GM12878 (cell line): ENCODE results near the gene MACROD2. TPM values are rescaled to one million over a fixed set of nuclear protein-coding genes. Genes with fewer than 3 reads are reported as not detected.

Experiments used
- ATAC-seq: fragments of 200-7000 bp; cut with Tn5 transposase; 3 replicates; pipeline ENCODE4 v1.9.1; 2020; ENCODE audit warnings: mild to moderate bottlenecking, moderate library complexity
- BruUV-seq: library from RNA; stranded (reverse); fragments of 400-500 nt; replicated peaks from 2 replicates; lab custom pipeline; 2021; lab: Mats Ljungman, UMichigan
- CTCF ChIA-PET: fragments of 300-600 bp; sonication (Branson Sonifier 250); formaldehyde crosslinking; extraction: SDS; loops from one replicate; lab custom pipeline; 2021; ENCODE audit warnings: inconsistent platforms; lab: Yijun Ruan, JAX
- POLR2A ChIA-PET: fragments of 350-600 bp; formaldehyde crosslinking; extraction: SDS; loops from one replicate; lab custom pipeline; 2021; ENCODE audit warnings: inconsistent platforms; lab: Charles Lee
- RAD21 ChIA-PET: fragments of 300-600 bp; sonication (Branson Sonifier 250); formaldehyde crosslinking; loops from one replicate; lab custom pipeline; 2023; ENCODE audit warnings: antibody characterized with exemption; ENCODE audit not compliant: unreplicated experiment; lab: Charles Lee
- SMC1A ChIA-PET: fragments of 300-600 bp; sonication (Branson Sonifier 250); formaldehyde crosslinking; loops from one replicate; lab custom pipeline; 2023; ENCODE audit not compliant: unreplicated experiment, uncharacterized antibody; lab: Charles Lee
- DNase-seq: peaks from one replicate; pipeline ENCODE4 v3.0.0-alpha.2; 2011; ENCODE audit warnings: low read depth, low spot score
- FAIRE-seq: peaks from 3 replicates; lab custom pipeline; 2011; peaks lifted over from hg19 to GRCh38; lab: Jason Lieb, UNC
- H2AFZ ChIP-seq: 2 replicates; pipeline ENCODE4 v1.6.0; 2011; ENCODE audit warnings: low read depth, low read length, control low read depth; ENCODE audit not compliant: control insufficient read depth
- H3K27ac ChIP-seq: 2 replicates; pipeline ENCODE4 v1.5.1; 2011; ENCODE audit warnings: control low read depth; ENCODE audit not compliant: control insufficient read depth, insufficient read depth
- H3K27me3 ChIP-seq, 2 experiments: replicated peaks in 1 of 2; 2 replicates each; pipeline versions ENCODE4 v1.6.0 to v1.6.1; 2011; ENCODE audit warnings: low read length in 1 of 2; ENCODE audit not compliant: control insufficient read depth in 2 of 2, insufficient read depth in 2 of 2
- H3K36me3 ChIP-seq, 2 experiments: 2 replicates each; pipeline ENCODE4 v1.5.1; 2011; ENCODE audit warnings: low read length in 1 of 2; ENCODE audit not compliant: control insufficient read depth in 2 of 2, insufficient read depth in 2 of 2
- H3K4me1 ChIP-seq: 2 replicates; pipeline ENCODE4 v1.6.1; 2011; ENCODE audit warnings: mild to moderate bottlenecking, low read length, moderate library complexity, mixed read lengths; ENCODE audit not compliant: control insufficient read depth, insufficient read depth
- H3K4me2 ChIP-seq: 2 replicates; pipeline ENCODE4 v1.6.0; 2011; ENCODE audit warnings: control low read depth; ENCODE audit not compliant: control insufficient read depth, insufficient read depth
- H3K4me3 ChIP-seq: fragments of 200-600 bp; sonication (generic); 2 replicates; pipeline ENCODE4 v1.5.1; 2016
- H3K79me2 ChIP-seq: 2 replicates; pipeline ENCODE4 v1.6.0; 2011; ENCODE audit warnings: low read length; ENCODE audit not compliant: control insufficient read depth, insufficient read depth
- H3K9ac ChIP-seq: 2 replicates; pipeline ENCODE4 v1.8.0; 2011; ENCODE audit warnings: low read length, control low read depth, mixed read lengths; ENCODE audit not compliant: control insufficient read depth, insufficient read depth
- H3K9me3 ChIP-seq: replicated peaks from 3 replicates; pipeline ENCODE4 v1.5.1; 2011; ENCODE audit warnings: mild to moderate bottlenecking, low read length; ENCODE audit not compliant: control insufficient read depth, insufficient read depth
- H4K20me1 ChIP-seq: 2 replicates; pipeline ENCODE4 v1.6.0; 2011; ENCODE audit not compliant: control insufficient read depth, insufficient read depth
- CHD1 ChIP-seq: IDR thresholded peaks from 2 replicates; pipeline ENCODE4 v1.6.1; 2012; ENCODE audit warnings: low read depth, low read length, improper control_type of control experiment
- CREB1 ChIP-seq: IDR thresholded peaks from 2 replicates; pipeline ENCODE4 v1.6.1; 2012; ENCODE audit warnings: low read depth, mild to moderate bottlenecking, inconsistent platforms
- IKZF1 ChIP-seq: fragments of 450-650 bp; conservative IDR thresholded peaks from 2 replicates; pipeline ENCODE4 v1.6.1; 2017; ENCODE audit warnings: antibody characterized with exemption, mild to moderate bottlenecking
- LARP7 ChIP-seq: fragments of 450-650 bp; IDR thresholded peaks from 2 replicates; pipeline ENCODE4 v1.6.1; 2017; ENCODE audit warnings: mild to moderate bottlenecking
- MTA2 ChIP-seq: fragments of 450-650 bp; IDR thresholded peaks from 2 replicates; pipeline ENCODE4 v1.6.1; 2016; ENCODE audit warnings: low read depth, mild to moderate bottlenecking, moderate library complexity
- NBN ChIP-seq: fragments of 450-650 bp; IDR thresholded peaks from 2 replicates; pipeline ENCODE4 v1.6.1; 2016
- SIX5 ChIP-seq: IDR thresholded peaks from 2 replicates; pipeline ENCODE4 v1.6.1; 2011; ENCODE audit warnings: mild to moderate bottlenecking, low read depth, low read length, moderate library complexity; ENCODE audit not compliant: severe bottlenecking
- SMAD1 ChIP-seq: fragments of 450-650 bp; IDR thresholded peaks from 2 replicates; pipeline ENCODE4 v1.6.1; 2018; ENCODE audit warnings: mild to moderate bottlenecking, low read depth; ENCODE audit not compliant: partially characterized antibody
- SMC3 ChIP-seq: IDR thresholded peaks from 2 replicates; pipeline ENCODE4 v1.6.1; 2011; ENCODE audit warnings: low read length, improper control_type of control experiment, borderline replicate concordance
- ZBED1 ChIP-seq: IDR thresholded peaks from 2 replicates; pipeline ENCODE4 v1.6.1; 2016; ENCODE audit warnings: borderline replicate concordance
- WGBS: methylation state at CpG from one replicate; pipeline ENCODE4 v1.1.6; 2016; ENCODE audit warnings: low lambda C conversion rate; ENCODE audit not compliant: insufficient replicate concordance, insufficient coverage; ENCODE audit errors: missing lambda C conversion rate; 5-methylcytosine and 5-hydroxymethylcytosine counted together
- in situ Hi-C: fragments of 300-500 bp; cut with MboI; formaldehyde crosslinking; loops from 9 replicates; pipeline ENCODE4 v1.14.3; 2018; ENCODE audit warnings: mixed read lengths
- intact Hi-C: fragments of 100-400 bp; cut with micrococcal nuclease; formaldehyde crosslinking; loops from one replicate; pipeline ENCODE4 v1.14.2; 2022; ENCODE audit not compliant: unreplicated experiment
- polyA plus RNA-seq, 11 experiments: library from polyadenylated mRNA; depleted of rRNA in 4 of 11; unstranded in 6 of 11; stranded (reverse) in 5 of 11; fragments of >200 nt; fragmentation: Nextera tagmentation in 4 of 11; fragmentation: Illumina TruSeq in 1 of 11; extraction: Ambion mirVana in 4 of 11; extraction: Trizol in 1 of 11; gene quantifications; 1 replicate in 1 of 11; 2 replicates in 10 of 11; pipeline versions ENCODE4 v1.2.1 to v1.2.3, GENCODE V29; 2011 to 2016; ENCODE audit warnings: inconsistent platforms in 2 of 11, missing spikeins in 2 of 11, low read depth in 1 of 11
- total RNA-seq, 4 experiments: library from RNA; depleted of rRNA in 3 of 4; stranded (reverse); fragments of >200 nt in 3 of 4; fragmentation: Illumina TruSeq in 1 of 4; extraction: Trizol in 1 of 4; gene quantifications; 2 replicates each; pipeline versions ENCODE4 v1.2.1 to v1.2.3, GENCODE V29; 2013 to 2021
- TF ChIP-seq, protein P1 (sequence below): fragments of 450-650 bp; IDR thresholded peaks from 2 replicates; pipeline ENCODE4 v1.6.1; 2016; ENCODE audit warnings: mild to moderate bottlenecking
- TF ChIP-seq, protein P2 (sequence below): IDR thresholded peaks from 2 replicates; pipeline ENCODE4 v1.6.1; 2012; ENCODE audit warnings: low read depth, low read length, improper control_type of control experiment
- TF ChIP-seq, protein P3 (sequence below): IDR thresholded peaks from 2 replicates; pipeline ENCODE4 v1.6.1; 2012; ENCODE audit warnings: low read depth, low read length, improper control_type of control experiment

The MACROD2 gene
- total and polyA plus RNA-seq, 10 of the 15 experiments (the other 5 are each of a cell fraction or from before 2014, with no cell fraction given): 1.1 to 21.5 (median 2.2) TPM

DNA sequence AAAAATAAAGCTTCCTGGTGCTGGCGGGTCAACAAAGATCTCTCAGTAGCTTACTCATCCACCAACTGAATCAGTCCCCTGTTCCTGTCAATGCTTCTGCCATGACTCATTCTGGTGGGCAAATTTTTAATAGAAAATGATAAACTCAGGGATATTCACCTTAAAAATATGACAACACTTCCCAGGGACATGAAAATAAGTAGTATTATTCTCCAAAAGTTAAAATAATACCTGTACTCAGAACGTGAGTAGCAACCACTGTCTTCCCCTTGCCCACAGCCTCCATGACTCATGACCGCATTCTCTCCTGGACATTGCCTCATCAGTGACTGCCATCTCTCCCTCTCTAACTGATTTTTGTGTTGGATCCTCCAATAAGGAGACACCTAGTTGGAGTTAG lies 2025.7 kb downstream of the MACROD2 start:
- DNase-seq (no peak), ATAC-seq (no peak), FAIRE-seq (no peak)
- no peaks in the 10 kb centered on the region for H3K27me3 ChIP-seq
- H3K9me3 ChIP-seq: no peaks in the 10 kb centered on the region
- H3K4me3 ChIP-seq: no peak overlapping the region
- no peak overlapping the region for H3K27ac ChIP-seq
- H4K20me1 ChIP-seq: no peaks in the 10 kb centered on the region
- in situ Hi-C loops (no loop called here), intact Hi-C loops (no loop called here)
- WGBS: 63% methylated on average over 3 of the region's 3 CpGs
- no peaks in the 10 kb centered on the region for H3K4me1 ChIP-seq
- RAD21 ChIA-PET: no interaction called here
- no peaks in the 10 kb centered on the region for H3K36me3 ChIP-seq
- no peak overlapping the region for H3K9ac ChIP-seq
- no peak overlapping the region for H3K4me2 ChIP-seq
- H3K79me2 ChIP-seq: no peaks in the 10 kb centered on the region
- CTCF ChIA-PET: interaction anchor here (0.5 kb wide), 1 partner anchor 65 kb away, joined by 3 read pairs; no protein-coding TSS in a partner anchor
- H2AFZ ChIP-seq: no peak overlapping the region
- no TSS peak for BruUV-seq
- TF ChIP-seq CHD1 (no peak), SIX5 (no peak), CREB1 (no peak), SMAD1 (no peak)
- SMC1A ChIA-PET: no interaction called here
- POLR2A ChIA-PET: no interaction called here

DNA sequence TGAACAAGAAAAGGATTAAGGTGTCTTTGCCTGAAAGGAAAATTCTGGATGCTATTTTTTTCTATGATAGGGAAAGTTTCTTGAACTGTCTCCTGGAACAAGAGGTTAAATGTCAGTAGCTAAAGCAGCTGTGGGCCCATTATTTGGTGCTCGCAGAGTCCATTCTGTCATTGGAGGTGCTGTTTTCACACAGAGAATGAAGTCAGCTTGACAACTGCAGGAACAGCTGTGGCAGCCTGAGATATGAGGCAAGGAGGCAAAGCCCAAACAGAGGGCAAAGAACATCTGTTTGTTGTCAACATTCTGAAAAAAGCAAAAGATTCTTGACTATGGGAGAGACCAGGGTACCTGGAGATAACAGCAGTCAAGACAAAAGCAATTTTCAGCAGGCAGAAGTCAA lies 2029.8 kb downstream of the MACROD2 start:
- H3K27me3 ChIP-seq: no peaks in the 10 kb centered on the region
- TF ChIP-seq MTA2 (no peak), SMC3 (no peak), LARP7 (no peak), ZBED1 (no peak), NBN (no peak), IKZF1 (no peak)
- TF ChIP-seq, protein P1, sequence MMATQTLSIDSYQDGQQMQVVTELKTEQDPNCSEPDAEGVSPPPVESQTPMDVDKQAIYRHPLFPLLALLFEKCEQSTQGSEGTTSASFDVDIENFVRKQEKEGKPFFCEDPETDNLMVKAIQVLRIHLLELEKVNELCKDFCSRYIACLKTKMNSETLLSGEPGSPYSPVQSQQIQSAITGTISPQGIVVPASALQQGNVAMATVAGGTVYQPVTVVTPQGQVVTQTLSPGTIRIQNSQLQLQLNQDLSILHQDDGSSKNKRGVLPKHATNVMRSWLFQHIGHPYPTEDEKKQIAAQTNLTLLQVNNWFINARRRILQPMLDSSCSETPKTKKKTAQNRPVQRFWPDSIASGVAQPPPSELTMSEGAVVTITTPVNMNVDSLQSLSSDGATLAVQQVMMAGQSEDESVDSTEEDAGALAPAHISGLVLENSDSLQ: no peak
- TF ChIP-seq, protein P2, sequence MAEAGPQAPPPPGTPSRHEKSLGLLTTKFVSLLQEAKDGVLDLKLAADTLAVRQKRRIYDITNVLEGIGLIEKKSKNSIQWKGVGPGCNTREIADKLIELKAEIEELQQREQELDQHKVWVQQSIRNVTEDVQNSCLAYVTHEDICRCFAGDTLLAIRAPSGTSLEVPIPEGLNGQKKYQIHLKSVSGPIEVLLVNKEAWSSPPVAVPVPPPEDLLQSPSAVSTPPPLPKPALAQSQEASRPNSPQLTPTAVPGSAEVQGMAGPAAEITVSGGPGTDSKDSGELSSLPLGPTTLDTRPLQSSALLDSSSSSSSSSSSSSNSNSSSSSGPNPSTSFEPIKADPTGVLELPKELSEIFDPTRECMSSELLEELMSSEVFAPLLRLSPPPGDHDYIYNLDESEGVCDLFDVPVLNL: no peak
- TF ChIP-seq, protein P3, sequence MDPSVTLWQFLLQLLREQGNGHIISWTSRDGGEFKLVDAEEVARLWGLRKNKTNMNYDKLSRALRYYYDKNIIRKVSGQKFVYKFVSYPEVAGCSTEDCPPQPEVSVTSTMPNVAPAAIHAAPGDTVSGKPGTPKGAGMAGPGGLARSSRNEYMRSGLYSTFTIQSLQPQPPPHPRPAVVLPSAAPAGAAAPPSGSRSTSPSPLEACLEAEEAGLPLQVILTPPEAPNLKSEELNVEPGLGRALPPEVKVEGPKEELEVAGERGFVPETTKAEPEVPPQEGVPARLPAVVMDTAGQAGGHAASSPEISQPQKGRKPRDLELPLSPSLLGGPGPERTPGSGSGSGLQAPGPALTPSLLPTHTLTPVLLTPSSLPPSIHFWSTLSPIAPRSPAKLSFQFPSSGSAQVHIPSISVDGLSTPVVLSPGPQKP: no peak
- TF ChIP-seq, all 136 proteins: peak for 0
- Histone ChIP-seq H3K79me2 (no peaks in the 10 kb centered on the region), H3K9ac (no peak overlapping the region), H3K4me3 (no peak overlapping the region), H3K27ac (no peak overlapping the region), H2AFZ (no peak overlapping the region), H3K9me3 (peaks cover 1% of the 10 kb centered on the region; the same call in 2 of the 3 replicates), H3K36me3 (no peaks in the 10 kb centered on the region), H3K4me2 (no peak overlapping the region), H4K20me1 (no peaks in the 10 kb centered on the region), H3K4me1 (peaks cover 4% of the 10 kb centered on the region; the same call in 1 of the 2 replicates)
- ChIA-PET POLR2A (interaction anchor here (0.8 kb wide), 1 partner anchor 9 kb away, joined by 3 read pairs; no protein-coding TSS in a partner anchor), CTCF (no interaction called here), RAD21 (no interaction called here), SMC1A (no interaction called here)
- in situ Hi-C loops (no loop called here), intact Hi-C loops (no loop called here)
- 88% methylated on average over 1 of the region's 1 CpG for WGBS
- DNase-seq: no peak
- FAIRE-seq: no peak
- BruUV-seq: no TSS peak
- no peak for ATAC-seq
